Adrenal gland (tissue), 5 donors: ENCODE results near the gene ANKFN1.

ENCODE experiments used
- POLR2A ChIP-seq, 2 donors: fragments of 450-650 bp; IDR thresholded peaks; one replicate each; pipeline ENCODE4 v1.6.1; 2017; ENCODE audit warnings: antibody characterized with exemption in 2 of 2, mild to moderate bottlenecking in 2 of 2, moderate library complexity in 1 of 2
- TF ChIP-seq, protein P1 (sequence below), 6 experiments: fragments of 450-650 bp in 4 of 6; fragments of 200-600 bp in 2 of 6; sonication (generic) in 1 of 6; IDR thresholded peaks; 1 replicate in 5 of 6; 2 replicates in 1 of 6; pipeline versions ENCODE4 v1.5.1 to v1.8.0; 2016 to 2021; ENCODE audit warnings: antibody characterized with exemption in 6 of 6, mild to moderate bottlenecking in 2 of 6, moderate library complexity in 1 of 6
- donor health status: DM: no; HTN: no; CAD: no.

GRCh38 chr17:56111706-56112485 is 41.4 kb upstream of the ANKFN1 start:
- TF ChIP-seq, protein P1, sequence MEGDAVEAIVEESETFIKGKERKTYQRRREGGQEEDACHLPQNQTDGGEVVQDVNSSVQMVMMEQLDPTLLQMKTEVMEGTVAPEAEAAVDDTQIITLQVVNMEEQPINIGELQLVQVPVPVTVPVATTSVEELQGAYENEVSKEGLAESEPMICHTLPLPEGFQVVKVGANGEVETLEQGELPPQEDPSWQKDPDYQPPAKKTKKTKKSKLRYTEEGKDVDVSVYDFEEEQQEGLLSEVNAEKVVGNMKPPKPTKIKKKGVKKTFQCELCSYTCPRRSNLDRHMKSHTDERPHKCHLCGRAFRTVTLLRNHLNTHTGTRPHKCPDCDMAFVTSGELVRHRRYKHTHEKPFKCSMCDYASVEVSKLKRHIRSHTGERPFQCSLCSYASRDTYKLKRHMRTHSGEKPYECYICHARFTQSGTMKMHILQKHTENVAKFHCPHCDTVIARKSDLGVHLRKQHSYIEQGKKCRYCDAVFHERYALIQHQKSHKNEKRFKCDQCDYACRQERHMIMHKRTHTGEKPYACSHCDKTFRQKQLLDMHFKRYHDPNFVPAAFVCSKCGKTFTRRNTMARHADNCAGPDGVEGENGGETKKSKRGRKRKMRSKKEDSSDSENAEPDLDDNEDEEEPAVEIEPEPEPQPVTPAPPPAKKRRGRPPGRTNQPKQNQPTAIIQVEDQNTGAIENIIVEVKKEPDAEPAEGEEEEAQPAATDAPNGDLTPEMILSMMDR (IDR thresholded peaks at IDR 0.05), result no peak
- TF ChIP-seq POLR2A (IDR thresholded peaks at IDR 0.05), result no peak
